Measurements from ENCODE around the gene EHBP1L1.

DNA sequence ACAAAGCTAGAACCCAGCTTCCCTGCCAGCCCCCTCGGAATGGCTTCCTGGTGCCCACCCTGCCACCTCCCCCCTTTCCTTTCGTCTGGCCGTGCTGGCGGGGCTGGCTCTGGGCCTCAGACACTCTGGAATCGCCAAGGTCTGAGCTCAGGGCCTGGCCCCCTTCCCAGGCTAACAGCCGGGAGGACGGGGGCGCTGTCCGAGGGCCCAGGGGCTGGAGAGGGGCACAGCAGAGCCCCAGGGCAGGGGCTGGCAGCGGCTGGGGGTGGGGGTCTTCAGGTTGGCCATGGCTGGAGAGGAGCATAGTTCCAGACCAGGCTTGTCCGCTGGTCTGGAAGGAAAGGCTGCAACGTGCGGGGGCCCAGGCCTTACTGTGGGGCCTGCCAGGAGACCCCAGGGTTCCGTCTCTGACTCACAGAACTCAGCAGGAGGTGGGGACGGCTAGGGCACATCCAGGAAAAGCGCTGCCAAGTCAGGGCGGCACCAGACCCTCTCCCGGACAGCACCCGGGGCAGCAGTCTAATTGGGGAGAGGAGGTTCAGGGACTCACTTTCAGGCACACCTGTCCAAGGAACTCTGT lies 16.8 kb upstream of the EHBP1L1 start:
- TF ChIP-seq ZNF777 (tag by site-specific recombination; IDR thresholded peaks at IDR 0.05; ENCODE audit: borderline replicate concordance) (no peak), ZNF843 (tag by site-specific recombination; IDR thresholded peaks at IDR 0.05) (no peak)
- TF ChIP-seq, protein P1, sequence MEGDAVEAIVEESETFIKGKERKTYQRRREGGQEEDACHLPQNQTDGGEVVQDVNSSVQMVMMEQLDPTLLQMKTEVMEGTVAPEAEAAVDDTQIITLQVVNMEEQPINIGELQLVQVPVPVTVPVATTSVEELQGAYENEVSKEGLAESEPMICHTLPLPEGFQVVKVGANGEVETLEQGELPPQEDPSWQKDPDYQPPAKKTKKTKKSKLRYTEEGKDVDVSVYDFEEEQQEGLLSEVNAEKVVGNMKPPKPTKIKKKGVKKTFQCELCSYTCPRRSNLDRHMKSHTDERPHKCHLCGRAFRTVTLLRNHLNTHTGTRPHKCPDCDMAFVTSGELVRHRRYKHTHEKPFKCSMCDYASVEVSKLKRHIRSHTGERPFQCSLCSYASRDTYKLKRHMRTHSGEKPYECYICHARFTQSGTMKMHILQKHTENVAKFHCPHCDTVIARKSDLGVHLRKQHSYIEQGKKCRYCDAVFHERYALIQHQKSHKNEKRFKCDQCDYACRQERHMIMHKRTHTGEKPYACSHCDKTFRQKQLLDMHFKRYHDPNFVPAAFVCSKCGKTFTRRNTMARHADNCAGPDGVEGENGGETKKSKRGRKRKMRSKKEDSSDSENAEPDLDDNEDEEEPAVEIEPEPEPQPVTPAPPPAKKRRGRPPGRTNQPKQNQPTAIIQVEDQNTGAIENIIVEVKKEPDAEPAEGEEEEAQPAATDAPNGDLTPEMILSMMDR (tag by site-specific recombination; IDR thresholded peaks at IDR 0.05) = no peak
- TF ChIP-seq, protein P2, sequence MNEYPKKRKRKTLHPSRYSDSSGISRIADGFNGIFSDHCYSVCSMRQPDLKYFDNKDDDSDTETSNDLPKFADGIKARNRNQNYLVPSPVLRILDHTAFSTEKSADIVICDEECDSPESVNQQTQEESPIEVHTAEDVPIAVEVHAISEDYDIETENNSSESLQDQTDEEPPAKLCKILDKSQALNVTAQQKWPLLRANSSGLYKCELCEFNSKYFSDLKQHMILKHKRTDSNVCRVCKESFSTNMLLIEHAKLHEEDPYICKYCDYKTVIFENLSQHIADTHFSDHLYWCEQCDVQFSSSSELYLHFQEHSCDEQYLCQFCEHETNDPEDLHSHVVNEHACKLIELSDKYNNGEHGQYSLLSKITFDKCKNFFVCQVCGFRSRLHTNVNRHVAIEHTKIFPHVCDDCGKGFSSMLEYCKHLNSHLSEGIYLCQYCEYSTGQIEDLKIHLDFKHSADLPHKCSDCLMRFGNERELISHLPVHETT (tag by site-specific recombination; IDR thresholded peaks at IDR 0.05) = no peak
